Measurements from ENCODE around the gene NR2C2.

NR2C2 gene

GRCh38 chr3:14946236-14946635 is 1.1 kb upstream of the NR2C2 start:
- H3K4me3 ChIP-seq (ENCODE audit: low read depth, low read length), result peak overlapping the region; percentile 94
- TF ChIP-seq CTCF (conservative IDR thresholded peaks at IDR 0.05; ENCODE audit: low read depth, low read length), result no peak
- no peak for DNase-seq (ENCODE audit: low read depth)

GRCh38 chr3:14946739-14947099 is 664 bp upstream of the NR2C2 start:
- H3K4me3 ChIP-seq (ENCODE audit: low read depth, low read length), result peak overlapping the region; percentile 94
- no peak for TF ChIP-seq CTCF (conservative IDR thresholded peaks at IDR 0.05; ENCODE audit: low read depth, low read length)

GRCh38 chr3:14947886-14948608 is 664 bp downstream of the NR2C2 start:
- no peak for TF ChIP-seq CTCF (conservative IDR thresholded peaks at IDR 0.05; ENCODE audit: low read depth, low read length)
- H3K4me3 ChIP-seq (ENCODE audit: low read depth, low read length), result peak overlapping the region; percentile 94
- DNase-seq (ENCODE audit: low read depth), result peak; percentile 98

More at GRCh38 chr3:14946739-14947099, 664 bp upstream of the NR2C2 start:
- no peak for DNase-seq (ENCODE audit: low read depth)

- DNase-seq (ENCODE audit: low read depth), result no peak
- H3K4me3 ChIP-seq (ENCODE audit: low read depth, low read length), result peak overlapping the region; percentile 68
- peak; percentile 22 for TF ChIP-seq CTCF (conservative IDR thresholded peaks at IDR 0.05; ENCODE audit: low read depth, low read length)
These were observed 1.2 kb downstream of the NR2C2 start for GRCh38 chr3:14948609-14949038.

GRCh38 chr3:14949126-14949525 is 1.7 kb downstream of the NR2C2 start:
- peak overlapping the region; percentile 68 for H3K4me3 ChIP-seq (ENCODE audit: low read depth, low read length)
- DNase-seq (ENCODE audit: low read depth), result peak; percentile 19
- TF ChIP-seq CTCF (conservative IDR thresholded peaks at IDR 0.05; ENCODE audit: low read depth, low read length), result no peak

GRCh38 chr3:14950274-14950673 is 2.9 kb downstream of the NR2C2 start:
- no peak for TF ChIP-seq CTCF (conservative IDR thresholded peaks at IDR 0.05; ENCODE audit: low read depth, low read length)
- no peak for DNase-seq (ENCODE audit: low read depth)
- H3K4me3 ChIP-seq (ENCODE audit: low read depth, low read length), result no peak overlapping the region

- DNase-seq (ENCODE audit: low read depth), result no peak
- no peak overlapping the region for H3K4me3 ChIP-seq (ENCODE audit: low read depth, low read length)
- no peak for TF ChIP-seq CTCF (conservative IDR thresholded peaks at IDR 0.05; ENCODE audit: low read depth, low read length)
These were observed 9.8 kb downstream of the NR2C2 start for GRCh38 chr3:14957153-14957552.
